ENCODE data around the gene UPF2. TPM values are rescaled to one million over a fixed set of nuclear protein-coding genes. Genes with fewer than 3 reads are reported as not detected.
"Not testable (repeated sequence)": the region's sequence is repeated elsewhere in the genome, so short reads cannot be mapped to it uniquely, and the experiment has no call there.

UPF2 gene
- total RNA-seq, 1 donor from 2014 or later = 21.6 TPM

DNA sequence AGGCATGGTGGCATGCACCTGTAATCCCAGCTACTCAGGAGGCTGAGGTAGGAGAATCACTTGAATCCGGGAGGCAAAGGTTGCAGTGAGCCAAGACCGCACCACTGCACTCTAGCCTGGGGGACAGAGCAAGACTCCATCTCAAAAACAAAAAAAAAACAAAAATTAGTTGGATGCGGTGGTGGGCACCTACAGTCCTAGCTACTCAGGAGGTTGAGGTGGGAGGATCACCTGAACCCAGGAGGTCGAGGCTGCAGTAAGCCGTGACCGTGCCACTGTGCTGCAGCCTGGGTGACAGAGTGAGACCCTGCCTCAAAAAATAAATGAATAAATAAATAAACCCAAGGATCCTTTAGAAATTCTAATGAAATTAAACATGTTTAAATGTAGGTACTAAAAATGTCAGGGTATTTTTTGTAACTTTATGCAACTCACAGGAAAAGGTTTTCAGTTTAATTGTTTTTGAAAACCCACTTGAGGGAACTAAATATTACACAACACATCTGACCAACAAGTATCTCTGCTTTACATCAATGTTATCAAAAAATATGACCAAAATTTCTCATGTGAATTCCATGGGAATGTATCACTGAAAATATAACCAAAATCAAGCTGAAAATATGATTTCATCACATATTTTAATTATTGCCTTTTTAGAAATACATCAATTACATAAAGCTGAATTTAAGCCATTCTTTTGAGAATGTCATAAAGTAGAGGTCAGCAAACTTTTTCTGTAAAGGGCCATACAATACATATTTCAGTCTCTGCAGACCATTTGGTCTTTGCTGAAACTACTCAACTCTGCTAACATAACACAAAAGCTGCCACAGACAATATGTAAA, 23.9 kb downstream of the UPF2 start:
- H3K9me3 ChIP-seq = no peaks in the 10 kb centered on the region
- TF ChIP-seq, protein P1, sequence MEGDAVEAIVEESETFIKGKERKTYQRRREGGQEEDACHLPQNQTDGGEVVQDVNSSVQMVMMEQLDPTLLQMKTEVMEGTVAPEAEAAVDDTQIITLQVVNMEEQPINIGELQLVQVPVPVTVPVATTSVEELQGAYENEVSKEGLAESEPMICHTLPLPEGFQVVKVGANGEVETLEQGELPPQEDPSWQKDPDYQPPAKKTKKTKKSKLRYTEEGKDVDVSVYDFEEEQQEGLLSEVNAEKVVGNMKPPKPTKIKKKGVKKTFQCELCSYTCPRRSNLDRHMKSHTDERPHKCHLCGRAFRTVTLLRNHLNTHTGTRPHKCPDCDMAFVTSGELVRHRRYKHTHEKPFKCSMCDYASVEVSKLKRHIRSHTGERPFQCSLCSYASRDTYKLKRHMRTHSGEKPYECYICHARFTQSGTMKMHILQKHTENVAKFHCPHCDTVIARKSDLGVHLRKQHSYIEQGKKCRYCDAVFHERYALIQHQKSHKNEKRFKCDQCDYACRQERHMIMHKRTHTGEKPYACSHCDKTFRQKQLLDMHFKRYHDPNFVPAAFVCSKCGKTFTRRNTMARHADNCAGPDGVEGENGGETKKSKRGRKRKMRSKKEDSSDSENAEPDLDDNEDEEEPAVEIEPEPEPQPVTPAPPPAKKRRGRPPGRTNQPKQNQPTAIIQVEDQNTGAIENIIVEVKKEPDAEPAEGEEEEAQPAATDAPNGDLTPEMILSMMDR (IDR thresholded peaks at IDR 0.05) = no peak
- TF ChIP-seq POLR2AphosphoS5 (IDR thresholded peaks at IDR 0.05; ENCODE audit: insufficient read depth in 1 of 2, low read depth in 1 of 2) = no peak
- no peak for TF ChIP-seq POLR2A (IDR thresholded peaks at IDR 0.05)
- H3K27me3 ChIP-seq = no peaks in the 10 kb centered on the region
- intact Hi-C loops (cut with DNase I) = no loop called here
- H3K36me3 ChIP-seq = peaks cover 0 to 3% of the 10 kb centered on the region in 2 donors
- DNase-seq (ENCODE audit: extremely low spot score in 2 of 2) = no peak
- no peak overlapping the region for H3K4me3 ChIP-seq
- peaks cover 8% of the 10 kb centered on the region for H3K4me1 ChIP-seq
- no peak overlapping the region for H3K27ac ChIP-seq

DNA sequence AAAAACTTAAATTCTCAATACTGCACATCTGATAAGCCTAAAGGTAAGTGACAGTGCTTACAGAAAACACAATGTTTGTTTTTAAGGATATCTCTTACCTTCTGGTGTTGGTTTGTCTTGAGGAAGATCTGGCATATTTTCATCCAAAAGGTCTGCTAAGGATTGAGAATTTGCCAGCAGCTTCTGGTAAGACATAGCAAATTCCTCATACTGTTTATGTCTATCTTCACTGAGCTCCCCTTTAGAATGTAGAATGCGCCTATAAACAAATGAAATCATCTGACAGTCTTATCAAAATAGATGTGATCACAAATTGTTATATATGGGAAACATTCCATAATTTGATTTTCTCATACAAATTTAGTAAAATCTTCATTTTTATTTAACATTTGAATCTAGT, 28.7 kb downstream of the UPF2 start:
- H3K4me3 ChIP-seq = no peak overlapping the region
- H3K9me3 ChIP-seq = no peaks in the 10 kb centered on the region
- H3K4me1 ChIP-seq = peaks cover 2% of the 10 kb centered on the region
- H3K27ac ChIP-seq = no peak overlapping the region
- intact Hi-C loops (cut with DNase I) = no loop called here
- TF ChIP-seq, protein P1 (IDR thresholded peaks at IDR 0.05) = no peak
- TF ChIP-seq POLR2A (IDR thresholded peaks at IDR 0.05) (no peak), POLR2AphosphoS5 (IDR thresholded peaks at IDR 0.05; ENCODE audit: insufficient read depth in 1 of 2, low read depth in 1 of 2) (no peak)
- no peak for DNase-seq (ENCODE audit: extremely low spot score in 2 of 2)
- peaks cover 0 to 36% of the 10 kb centered on the region in 2 donors for H3K36me3 ChIP-seq
- H3K27me3 ChIP-seq = no peaks in the 10 kb centered on the region

DNA sequence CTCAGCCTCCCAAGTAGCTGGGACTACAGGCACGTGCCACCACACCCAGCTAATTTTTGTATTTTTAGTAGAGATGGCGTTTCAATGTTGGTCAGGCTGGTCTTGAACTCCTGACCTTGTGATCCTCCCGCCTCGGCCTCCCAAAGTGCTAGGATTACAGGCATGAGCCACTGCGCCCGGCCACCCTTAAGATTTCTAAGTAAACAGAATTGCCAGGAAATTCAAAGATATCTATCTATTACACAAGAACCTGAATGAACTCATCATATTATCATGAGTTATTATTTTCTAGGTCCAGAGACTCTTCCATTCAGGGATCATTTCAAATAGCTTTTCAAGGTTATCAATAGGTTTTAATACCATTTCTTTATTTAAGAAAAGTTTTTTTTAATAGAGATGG, 29.2 kb downstream of the UPF2 start:
- H3K4me3 ChIP-seq; H3K9me3 ChIP-seq; intact Hi-C loops (cut with DNase I); H3K27ac ChIP-seq; H3K27me3 ChIP-seq; DNase-seq (ENCODE audit: extremely low spot score in 2 of 2); H3K4me1 ChIP-seq: not testable (repeated sequence)
- H3K36me3 ChIP-seq = peaks cover 0 to 41% of the 10 kb centered on the region in 2 donors

DNA sequence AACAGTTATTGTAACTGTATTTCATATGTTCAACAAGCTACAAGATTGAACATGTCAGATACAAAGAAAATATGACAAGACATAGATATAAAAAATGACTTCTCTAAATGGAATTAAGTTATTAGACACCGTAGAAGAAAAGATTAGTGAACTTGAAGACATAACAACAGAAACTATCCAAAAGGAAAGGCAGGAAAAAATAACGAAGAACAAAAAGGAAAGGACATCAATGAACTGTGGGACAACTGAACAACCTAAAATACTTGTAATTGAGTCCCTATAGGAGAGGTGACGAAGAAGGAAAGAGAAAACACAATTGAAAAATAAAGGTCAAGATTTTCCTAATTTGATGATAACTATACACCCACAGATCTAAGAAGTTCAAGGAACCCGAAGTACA, 32.3 kb downstream of the UPF2 start:
- H3K4me1 ChIP-seq = no peaks in the 10 kb centered on the region
- no peak overlapping the region for H3K27ac ChIP-seq
- peaks cover 0 to 54% of the 10 kb centered on the region in 2 donors for H3K36me3 ChIP-seq
- no peak overlapping the region for H3K4me3 ChIP-seq
- intact Hi-C loops (cut with DNase I) = no loop called here
- H3K27me3 ChIP-seq = no peaks in the 10 kb centered on the region
- DNase-seq (ENCODE audit: extremely low spot score in 2 of 2) = no peak
- TF ChIP-seq, protein P1 (IDR thresholded peaks at IDR 0.05) = no peak
- TF ChIP-seq POLR2AphosphoS5 (IDR thresholded peaks at IDR 0.05; ENCODE audit: insufficient read depth in 1 of 2, low read depth in 1 of 2) = no peak
- no peak for TF ChIP-seq POLR2A (IDR thresholded peaks at IDR 0.05)
- no peaks in the 10 kb centered on the region for H3K9me3 ChIP-seq

DNA sequence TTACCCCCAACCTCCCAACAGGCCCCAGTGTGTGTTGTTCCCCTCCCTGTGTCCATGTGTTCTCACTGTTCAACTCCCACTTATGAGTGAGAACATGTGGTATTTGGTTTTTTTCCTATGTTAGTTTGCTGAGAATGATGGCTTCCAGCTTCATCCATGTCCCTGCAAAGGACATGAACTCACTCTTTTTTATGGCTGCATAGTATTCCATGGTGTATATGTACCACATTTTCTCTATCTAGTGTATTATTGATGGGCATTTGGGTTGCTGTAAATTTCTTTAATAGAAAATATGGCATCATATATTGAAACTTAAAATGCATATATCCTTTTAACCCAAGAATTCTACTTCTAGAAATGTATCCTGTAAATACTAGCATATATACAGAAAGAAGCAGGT, 33.8 kb downstream of the UPF2 start:
- H3K4me3 ChIP-seq; H3K27me3 ChIP-seq; H3K4me1 ChIP-seq; DNase-seq (ENCODE audit: extremely low spot score in 2 of 2); H3K9me3 ChIP-seq; H3K27ac ChIP-seq; intact Hi-C loops (cut with DNase I): not testable (repeated sequence)
- peaks cover 0 to 59% of the 10 kb centered on the region in 2 donors for H3K36me3 ChIP-seq

DNA sequence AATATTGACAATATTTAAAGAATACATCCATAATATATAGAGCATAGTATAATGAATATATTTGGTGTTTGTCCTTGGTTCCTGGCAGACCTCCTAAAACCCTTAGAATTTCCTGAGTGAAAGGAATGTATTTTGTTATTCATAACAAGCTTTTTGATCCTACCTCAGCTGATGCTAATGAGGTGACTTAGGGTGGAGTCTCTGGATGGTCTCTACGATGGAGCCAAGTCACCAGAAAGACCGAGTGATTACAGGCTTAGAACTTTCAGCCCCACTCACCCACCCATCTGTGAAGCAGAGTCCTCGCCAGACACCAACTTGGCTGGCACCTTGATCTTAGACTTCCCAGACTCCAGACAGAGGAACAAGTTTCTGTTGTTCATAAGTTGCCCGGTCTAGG, 35.9 kb downstream of the UPF2 start:
- intact Hi-C loops (cut with DNase I) = no loop called here
- DNase-seq (ENCODE audit: extremely low spot score in 2 of 2) = no peak
- Histone ChIP-seq H3K4me3 (no peak overlapping the region), H3K27ac (no peak overlapping the region), H3K36me3 (peaks cover 0 to 50% of the 10 kb centered on the region in 2 donors), H3K4me1 (no peaks in the 10 kb centered on the region), H3K9me3 (no peaks in the 10 kb centered on the region), H3K27me3 (no peaks in the 10 kb centered on the region)
- TF ChIP-seq POLR2AphosphoS5 (IDR thresholded peaks at IDR 0.05; ENCODE audit: insufficient read depth in 1 of 2, low read depth in 1 of 2) = no peak
- TF ChIP-seq, protein P1 (IDR thresholded peaks at IDR 0.05) = no peak
- no peak for TF ChIP-seq POLR2A (IDR thresholded peaks at IDR 0.05)
